H1 (cell line): ENCODE data around the gene GFI1B. TPM values are rescaled to one million over a fixed set of nuclear protein-coding genes. Genes with fewer than 3 reads are reported as not detected.

ENCODE experiments used
- CTCF ChIA-PET: fragments of 300-600 bp; sonication (Branson Sonifier 250); formaldehyde crosslinking; loops from one replicate; lab custom pipeline; 2021; ENCODE audit not compliant: partially characterized antibody; lab: Charles Lee
- POLR2A ChIA-PET: fragments of 300-600 bp; sonication (Branson Sonifier 250); formaldehyde crosslinking; loops from one replicate; lab custom pipeline; 2021; ENCODE audit warnings: inconsistent platforms; ENCODE audit not compliant: partially characterized antibody; lab: Charles Lee
- DNase-seq, 2 experiments: peaks; one replicate each; pipeline versions ENCODE4 v3.0.0 to v3.0.0-alpha.2; 2010 to 2022; ENCODE audit warnings: low spot score in 2 of 2, low read depth in 1 of 2, mixed read lengths in 1 of 2
- FAIRE-seq: peaks from 2 replicates; lab custom pipeline; 2011; peaks lifted over from hg19 to GRCh38; lab: Jason Lieb, UNC
- H2AFZ ChIP-seq: 2 replicates; pipeline ENCODE4 v1.8.1; 2012; ENCODE audit warnings: low read length, inconsistent platforms
- H2AK5ac ChIP-seq: 2 replicates; pipeline ENCODE4 v1.6.1; 2013; ENCODE audit warnings: low read depth, low read length
- H2BK120ac ChIP-seq: replicated peaks from 2 replicates; pipeline ENCODE3; 2013; ENCODE audit warnings: low read depth, low read length, inconsistent platforms
- H2BK12ac ChIP-seq: 2 replicates; pipeline ENCODE4 v1.6.1; 2013; ENCODE audit warnings: low read depth, low read length
- H2BK15ac ChIP-seq: 2 replicates; pipeline ENCODE4 v1.6.1; 2013; ENCODE audit warnings: low read length
- H2BK20ac ChIP-seq: 2 replicates; pipeline ENCODE4 v1.6.1; 2013; ENCODE audit warnings: low read length
- H2BK5ac ChIP-seq: 2 replicates; pipeline ENCODE4 v1.6.1; 2013; ENCODE audit warnings: low read depth, low read length
- H3K14ac ChIP-seq: 2 replicates; pipeline ENCODE4 v1.6.1; 2013; ENCODE audit warnings: inconsistent platforms; ENCODE audit not compliant: insufficient read length
- H3K18ac ChIP-seq: 2 replicates; pipeline ENCODE4 v1.6.1; 2013; ENCODE audit warnings: low read length; ENCODE audit errors: extremely low read depth
- H3K23ac ChIP-seq: 2 replicates; pipeline ENCODE4 v1.6.1; 2013; ENCODE audit warnings: inconsistent platforms; ENCODE audit not compliant: insufficient read length
- H3K23me2 ChIP-seq: 2 replicates; pipeline ENCODE4 v1.6.1; 2013; ENCODE audit warnings: low read depth, low read length
- H3K27ac ChIP-seq: 2 replicates; pipeline ENCODE4 v1.6.1; 2011; ENCODE audit warnings: low read depth, low read length, inconsistent platforms
- H3K27me3 ChIP-seq, 4 experiments: replicated peaks in 1 of 4; 1 replicate in 1 of 4; 2 replicates in 3 of 4; pipeline versions ENCODE4 v1.6.1 to v1.8.1; 2011 to 2013; ENCODE audit warnings: low read length in 3 of 4, mild to moderate bottlenecking in 3 of 4, inconsistent platforms in 2 of 4, mixed read lengths in 2 of 4, moderate library complexity in 1 of 4; ENCODE audit not compliant: control insufficient read depth in 3 of 4, insufficient read depth in 3 of 4; ENCODE audit errors: extremely low read depth in 1 of 4
- H3K36me3 ChIP-seq, 4 experiments: 2 replicates each; pipeline versions ENCODE4 v1.6.1 to v1.8.1; 2011 to 2013; ENCODE audit warnings: mild to moderate bottlenecking in 4 of 4, low read length in 3 of 4, moderate library complexity in 2 of 4, control low read depth in 1 of 4, inconsistent platforms in 1 of 4; ENCODE audit not compliant: insufficient read depth in 4 of 4, control insufficient read depth in 2 of 4
- H3K4ac ChIP-seq: replicated peaks from 2 replicates; pipeline ENCODE3; 2013; ENCODE audit warnings: low read length, low read depth, mixed read lengths, inconsistent platforms; ENCODE audit not compliant: insufficient read length
- H3K4me1 ChIP-seq, 4 experiments: replicated peaks in 1 of 4; 1 replicate in 1 of 4; 2 replicates in 3 of 4; pipeline versions ENCODE4 v1.6.1 to v1.8.1; 2011 to 2013; ENCODE audit warnings: low read length in 3 of 4, inconsistent platforms in 2 of 4, mixed read lengths in 1 of 4; ENCODE audit not compliant: insufficient read depth in 4 of 4, control insufficient read depth in 3 of 4
- H3K4me2 ChIP-seq, 2 experiments: 2 replicates each; pipeline versions ENCODE4 v1.6.1 to v1.8.1; 2011 to 2013; ENCODE audit warnings: low read depth in 2 of 2, low read length in 2 of 2, control low read depth in 1 of 2, inconsistent platforms in 1 of 2, mild to moderate bottlenecking in 1 of 2; ENCODE audit not compliant: insufficient read depth in 1 of 2
- H3K4me3 ChIP-seq, 4 experiments: fragments of 200-600, 300-600 bp in 1 of 4; sonication (generic), shearing (Covaris generic), sonication (Bioruptor Twin) in 1 of 4; 2 replicates each; pipeline versions ENCODE4 v1.5.1 to v1.8.1; 2011 to 2016; ENCODE audit warnings: low read length in 4 of 4, low read depth in 3 of 4, control low read depth in 2 of 4, inconsistent platforms in 2 of 4, mild to moderate bottlenecking in 2 of 4, mixed read lengths in 1 of 4, moderate library complexity in 1 of 4; ENCODE audit not compliant: insufficient read depth in 2 of 4; ENCODE audit errors: extremely low read depth in 1 of 4
- H3K56ac ChIP-seq: replicated peaks from 2 replicates; pipeline ENCODE3; 2013; ENCODE audit warnings: low read depth, mild to moderate bottlenecking, mixed read lengths, low read length, inconsistent platforms; ENCODE audit not compliant: insufficient read length
- H3K79me1 ChIP-seq: 2 replicates; pipeline ENCODE4 v1.6.1; 2013; ENCODE audit warnings: low read depth, low read length, control low read depth
- H3K79me2 ChIP-seq, 2 experiments: 2 replicates each; pipeline versions ENCODE4 v1.6.1 to v1.8.1; 2012 to 2013; ENCODE audit warnings: low read length in 2 of 2, mild to moderate bottlenecking in 2 of 2, inconsistent platforms in 1 of 2; ENCODE audit not compliant: insufficient read depth in 2 of 2, control insufficient read depth in 1 of 2
- H3K9ac ChIP-seq, 4 experiments: replicated peaks in 1 of 4; 1 replicate in 1 of 4; 2 replicates in 3 of 4; pipeline versions ENCODE4 v1.6.1 to v1.8.1; 2011 to 2013; ENCODE audit warnings: low read depth in 3 of 4, low read length in 3 of 4, control low read depth in 2 of 4, mild to moderate bottlenecking in 2 of 4, moderate library complexity in 2 of 4, inconsistent platforms in 1 of 4; ENCODE audit errors: extremely low read depth in 1 of 4
- H3K9me3 ChIP-seq, 2 experiments: 2 replicates each; pipeline versions ENCODE4 v1.6.1 to v1.8.1; 2012 to 2013; ENCODE audit warnings: mild to moderate bottlenecking in 2 of 2, moderate library complexity in 2 of 2, control low read depth in 1 of 2, inconsistent platforms in 1 of 2, low read depth in 1 of 2, low read length in 1 of 2, mixed read lengths in 1 of 2; ENCODE audit not compliant: insufficient read depth in 2 of 2
- H4K20me1 ChIP-seq, 2 experiments: replicated peaks in 1 of 2; 2 replicates each; pipeline versions ENCODE3 to v1.8.1; 2011 to 2013; ENCODE audit warnings: inconsistent platforms in 2 of 2, low read length in 2 of 2, mild to moderate bottlenecking in 1 of 2; ENCODE audit not compliant: insufficient read depth in 2 of 2, control insufficient read depth in 1 of 2
- H4K5ac ChIP-seq: 2 replicates; pipeline ENCODE4 v1.6.1; 2013; ENCODE audit warnings: low read length, low read depth, mixed read lengths, inconsistent platforms; ENCODE audit not compliant: insufficient read length
- H4K8ac ChIP-seq: 2 replicates; pipeline ENCODE4 v1.8.0; 2013; ENCODE audit warnings: mild to moderate bottlenecking, moderate library complexity, low read length, inconsistent platforms; ENCODE audit not compliant: insufficient read depth; ENCODE audit errors: extremely low read depth
- H4K91ac ChIP-seq: replicated peaks from 2 replicates; pipeline ENCODE3; 2013; ENCODE audit warnings: low read length, mixed read lengths, inconsistent platforms; ENCODE audit not compliant: insufficient read length
- BRCA1 ChIP-seq: IDR thresholded peaks from 2 replicates; pipeline ENCODE4 v1.6.1; 2012; ENCODE audit warnings: low read depth, low read length, improper control_type of control experiment
- CEBPB ChIP-seq: IDR thresholded peaks from 2 replicates; pipeline ENCODE4 v1.6.1; 2012; ENCODE audit warnings: low read depth, low read length
- EP300 ChIP-seq, 2 experiments: IDR thresholded peaks; 1 replicate in 1 of 2; 2 replicates in 1 of 2; pipeline ENCODE4 v1.6.1; 2011 to 2012; ENCODE audit warnings: low read depth in 2 of 2, low read length in 2 of 2, mild to moderate bottlenecking in 2 of 2, borderline replicate concordance in 1 of 2, inconsistent platforms in 1 of 2, moderate library complexity in 1 of 2
- HDAC2 ChIP-seq, 2 experiments: fragments of 300-600 bp in 1 of 2; sonication (generic) in 1 of 2; IDR thresholded peaks; 2 replicates each; pipeline ENCODE4 v1.6.1; 2011 to 2012; ENCODE audit warnings: low read depth in 2 of 2, low read length in 2 of 2, mild to moderate bottlenecking in 2 of 2, moderate library complexity in 2 of 2, borderline replicate concordance in 1 of 2, inconsistent platforms in 1 of 2
- KDM4A ChIP-seq: IDR thresholded peaks from one replicate; pipeline ENCODE4 v1.7.1; 2012; ENCODE audit warnings: low read depth, mild to moderate bottlenecking, moderate library complexity, low read length, inconsistent platforms; ENCODE audit not compliant: severe bottlenecking
- NRF1 ChIP-seq: IDR thresholded peaks from 2 replicates; pipeline ENCODE4 v1.6.1; 2011; ENCODE audit warnings: mild to moderate bottlenecking, low read depth, low read length, improper control_type of control experiment
- SP4 ChIP-seq: IDR thresholded peaks from 2 replicates; pipeline ENCODE4 v1.6.1; 2012; ENCODE audit warnings: low read length, inconsistent platforms
- TAF1 ChIP-seq: IDR thresholded peaks from 2 replicates; pipeline ENCODE4 v1.6.1; 2011; ENCODE audit warnings: mild to moderate bottlenecking, low read depth, low read length
- TBP ChIP-seq: IDR thresholded peaks from 2 replicates; pipeline ENCODE4 v1.6.1; 2011; ENCODE audit warnings: low read depth, low read length, improper control_type of control experiment
- TEAD4 ChIP-seq: IDR thresholded peaks from 2 replicates; pipeline ENCODE4 v1.6.1; 2012; ENCODE audit warnings: low read depth, low read length, inconsistent platforms, mixed read lengths
- YY1 ChIP-seq: IDR thresholded peaks from 2 replicates; pipeline ENCODE4 v1.6.1; 2011; ENCODE audit warnings: low read depth, mild to moderate bottlenecking, low read length
- ZNF274 ChIP-seq: IDR thresholded peaks from 2 replicates; pipeline ENCODE4 v1.7.0; 2012; ENCODE audit warnings: low read length, borderline replicate concordance; ENCODE audit errors: extremely low read depth
- WGBS, 2 experiments: shearing (Covaris generic) in 1 of 2; methylation state at CpG; one replicate each; pipeline versions ENCODE4 v1.1.6 to v1.1.7; 2013 to 2015; ENCODE audit warnings: low lambda C conversion rate in 2 of 2, mixed read lengths in 2 of 2, inconsistent platforms in 1 of 2, low coverage in 1 of 2, missing lambda C conversion rate in 1 of 2; ENCODE audit not compliant: insufficient replicate concordance in 2 of 2, insufficient coverage in 1 of 2, insufficient read length in 1 of 2; ENCODE audit errors: extremely low coverage in 1 of 2, missing lambda C conversion rate in 1 of 2; 5-methylcytosine and 5-hydroxymethylcytosine counted together
- polyA plus RNA-seq, 7 experiments: library from polyadenylated mRNA; depleted of rRNA in 3 of 7; stranded (reverse) in 5 of 7; unstranded in 2 of 7; fragments of >200 nt in 5 of 7; fragments of 200-250 nt in 2 of 7; gene quantifications; 1 replicate in 5 of 7; 2 replicates in 1 of 7; 4 replicates in 1 of 7; pipeline versions ENCODE4 v1.2.1 to v1.2.3, GENCODE V29; 2011 to 2013; ENCODE audit warnings: missing spikeins in 2 of 7, mixed read lengths in 2 of 7
- total RNA-seq: library from RNA; stranded (reverse); fragmentation: NEBNext Ultra II Directional; extraction: Animal tissue kit (Norgen Biotek cat#: 25700); gene quantifications from 2 replicates; pipeline ENCODE4 v1.2.1, GENCODE V29; 2021
- TF ChIP-seq, protein P1 (sequence below): IDR thresholded peaks from 2 replicates; pipeline ENCODE4 v1.6.1; 2012; ENCODE audit warnings: low read length, inconsistent platforms

GFI1B gene
- total and polyA plus RNA-seq, 2 of the 8 experiments (the other 6 are each of a cell fraction or from before 2014, with no cell fraction given) = 0.09 to 0.11 TPM

DNA sequence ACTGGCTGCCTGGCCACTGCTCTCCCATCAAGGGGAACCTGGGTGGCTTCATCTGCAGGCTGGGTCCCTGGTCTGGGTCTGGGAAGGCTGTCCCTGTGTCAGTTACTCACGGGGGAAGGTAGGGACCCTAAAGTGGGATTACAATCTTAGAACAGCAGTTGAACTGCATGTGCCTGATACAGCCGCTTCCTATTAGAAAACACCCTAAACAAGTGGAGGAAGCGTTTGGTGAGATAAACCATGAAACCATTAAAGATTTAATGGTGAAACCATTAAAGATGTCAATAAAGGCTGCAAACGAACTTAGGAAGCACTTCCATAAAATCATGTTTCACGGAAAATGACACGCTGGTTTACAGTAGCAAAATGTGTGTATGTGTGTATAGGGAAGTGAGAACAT, 2.5 kb upstream of the GFI1B start:
- no peak overlapping the region for H4K91ac ChIP-seq
- H3K4me1 ChIP-seq = peaks cover 0 to 12% (median 5%) of the 10 kb centered on the region in 4 experiments; a peak in 6 of 7 replicates
- H3K9me3 ChIP-seq = no peaks in the 10 kb centered on the region
- no peaks in the 10 kb centered on the region for H3K79me2 ChIP-seq
- H3K4ac ChIP-seq = no peak overlapping the region
- H3K36me3 ChIP-seq = no peaks in the 10 kb centered on the region
- no peak overlapping the region for H3K14ac ChIP-seq
- H3K79me1 ChIP-seq = no peaks in the 10 kb centered on the region
- no peak overlapping the region for H2AK5ac ChIP-seq
- no peak overlapping the region for H3K27ac ChIP-seq
- H4K20me1 ChIP-seq = peaks cover 0 to 3% of the 10 kb centered on the region in 2 experiments
- H2BK120ac ChIP-seq = no peak overlapping the region
- no peak overlapping the region for H3K9ac ChIP-seq
- H2BK5ac ChIP-seq = no peak overlapping the region
- peaks cover 0 to 26% (median 13%) of the 10 kb centered on the region in 4 experiments; a peak in 6 of 7 replicates for H3K27me3 ChIP-seq
- H2BK15ac ChIP-seq = no peak overlapping the region
- no peak overlapping the region for H4K5ac ChIP-seq
- FAIRE-seq = no peak
- POLR2A ChIA-PET = no interaction called here
- H2AFZ ChIP-seq = no peak overlapping the region
- no peak overlapping the region for H3K56ac ChIP-seq
- CTCF ChIA-PET = interaction anchor here (0.8 to 5.1 kb wide), 7 partner anchors 16 to 429 kb away, joined by 3 to 40 read pairs (median 8); no protein-coding TSS in a partner anchor
- no peak overlapping the region for H2BK12ac ChIP-seq
- no peak overlapping the region for H4K8ac ChIP-seq
- WGBS, 2 experiments = 85% methylated on average over 6 of the region's 6 CpGs; no CpG with 5 or more reads in 1 of the 2 experiments
- H3K23me2 ChIP-seq = peaks cover 3% of the 10 kb centered on the region; the same call in 1 of the 2 replicates
- H3K23ac ChIP-seq = no peak overlapping the region
- no peak overlapping the region for H3K4me3 ChIP-seq
- no peak overlapping the region for H3K18ac ChIP-seq
- H2BK20ac ChIP-seq = no peak overlapping the region
- DNase-seq = no peak
- no peak overlapping the region for H3K4me2 ChIP-seq
- TF ChIP-seq TAF1 (no peak), KDM4A (no peak), BRCA1 (no peak), CEBPB (no peak), TEAD4 (no peak), YY1 (no peak), EP300 (IDR thresholded peaks at IDR 0.05; ENCODE audit: borderline replicate concordance in 1 of 2, low read depth in 2 of 2, low read length in 2 of 2) (no peak), SP4 (no peak), NRF1 (no peak), TBP (no peak), HDAC2 (IDR thresholded peaks at IDR 0.05; ENCODE audit: borderline replicate concordance in 1 of 2, low read depth in 2 of 2, low read length in 2 of 2) (no peak), ZNF274 (no peak)
- TF ChIP-seq, protein P1, sequence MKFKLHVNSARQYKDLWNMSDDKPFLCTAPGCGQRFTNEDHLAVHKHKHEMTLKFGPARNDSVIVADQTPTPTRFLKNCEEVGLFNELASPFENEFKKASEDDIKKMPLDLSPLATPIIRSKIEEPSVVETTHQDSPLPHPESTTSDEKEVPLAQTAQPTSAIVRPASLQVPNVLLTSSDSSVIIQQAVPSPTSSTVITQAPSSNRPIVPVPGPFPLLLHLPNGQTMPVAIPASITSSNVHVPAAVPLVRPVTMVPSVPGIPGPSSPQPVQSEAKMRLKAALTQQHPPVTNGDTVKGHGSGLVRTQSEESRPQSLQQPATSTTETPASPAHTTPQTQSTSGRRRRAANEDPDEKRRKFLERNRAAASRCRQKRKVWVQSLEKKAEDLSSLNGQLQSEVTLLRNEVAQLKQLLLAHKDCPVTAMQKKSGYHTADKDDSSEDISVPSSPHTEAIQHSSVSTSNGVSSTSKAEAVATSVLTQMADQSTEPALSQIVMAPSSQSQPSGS = no peak
